ENCODE results near the gene NDUFS4. TPM values are rescaled to one million over a fixed set of nuclear protein-coding genes. Genes with fewer than 3 reads are reported as not detected.

NDUFS4 gene
- polyA plus RNA-seq, 1 donor from 2014 or later: 275 TPM

GRCh38 chr5:53515988-53516387, 44.5 kb upstream of the NDUFS4 start:
- no peak overlapping the region for H2AFZ ChIP-seq (ENCODE audit: low read depth, low read length)
- no peaks in the 10 kb centered on the region for H3K27me3 ChIP-seq (ENCODE audit: insufficient read depth, low read depth, low read length)

GRCh38 chr5:53520813-53521212, 39.6 kb upstream of the NDUFS4 start:
- Histone ChIP-seq H3F3A (ENCODE audit: insufficient read depth, low read length, poor library complexity, severe bottlenecking) (no peaks in the 10 kb centered on the region), H3K9me2 (ENCODE audit: insufficient read depth, low read length) (no peaks in the 10 kb centered on the region), H3K79me2 (replicated peaks; ENCODE audit: insufficient read depth, low read length) (no peaks in the 10 kb centered on the region), H3K36me3 (ENCODE audit: insufficient read depth, low read length) (no peaks in the 10 kb centered on the region), H3K27me3 (ENCODE audit: insufficient read depth, low read depth, low read length) (no peaks in the 10 kb centered on the region), H3K4me3 (ENCODE audit: low read length) (no peak overlapping the region), H3K27ac (ENCODE audit: low read length) (no peak overlapping the region), H4K20me1 (ENCODE audit: insufficient read depth) (no peaks in the 10 kb centered on the region), H2AFZ (ENCODE audit: low read depth, low read length) (no peak overlapping the region), H3K4me2 (ENCODE audit: low read length) (no peak overlapping the region), H3K9me3 (ENCODE audit: low read length) (no peaks in the 10 kb centered on the region), H3K9ac (ENCODE audit: low read length) (no peak overlapping the region)
- TF ChIP-seq REST (IDR thresholded peaks at IDR 0.05; ENCODE audit: borderline replicate concordance) (no peak), POLR2AphosphoS5 (IDR thresholded peaks at IDR 0.05) (no peak), EP300 (conservative IDR thresholded peaks at IDR 0.05; ENCODE audit: poor library complexity, severe bottlenecking) (no peak), EZH2 (IDR thresholded peaks at IDR 0.05; ENCODE audit: borderline replicate concordance, insufficient read depth, low read length, poor library complexity, severe bottlenecking) (no peak), MXI1 (conservative IDR thresholded peaks at IDR 0.05; ENCODE audit: poor library complexity, severe bottlenecking) (no peak), CTCF (IDR thresholded peaks at IDR 0.05; ENCODE audit: poor library complexity, severe bottlenecking) (no peak)

More at GRCh38 chr5:53515988-53516387, 44.5 kb upstream of the NDUFS4 start:
- H3K9me3 ChIP-seq (ENCODE audit: low read length): no peaks in the 10 kb centered on the region
- no peak overlapping the region for H3K9ac ChIP-seq (ENCODE audit: low read length)
- H3K9me2 ChIP-seq (ENCODE audit: insufficient read depth, low read length): no peaks in the 10 kb centered on the region
- no peak for TF ChIP-seq EP300 (conservative IDR thresholded peaks at IDR 0.05; ENCODE audit: poor library complexity, severe bottlenecking)
- TF ChIP-seq RAD21 (conservative IDR thresholded peaks at IDR 0.05): no peak
- TF ChIP-seq TAF1 (IDR thresholded peaks at IDR 0.05; ENCODE audit: low read depth): no peak
- no peak for TF ChIP-seq MXI1 (conservative IDR thresholded peaks at IDR 0.05; ENCODE audit: poor library complexity, severe bottlenecking)
- no peak for TF ChIP-seq REST (IDR thresholded peaks at IDR 0.05; ENCODE audit: borderline replicate concordance)
- no peak for TF ChIP-seq CTCF (IDR thresholded peaks at IDR 0.05; ENCODE audit: poor library complexity, severe bottlenecking)
- TF ChIP-seq POLR2AphosphoS5 (IDR thresholded peaks at IDR 0.05): no peak
- TF ChIP-seq SMC3 (conservative IDR thresholded peaks at IDR 0.05; ENCODE audit: poor library complexity): no peak
- no peak for TF ChIP-seq EZH2 (IDR thresholded peaks at IDR 0.05; ENCODE audit: borderline replicate concordance, insufficient read depth, low read length, poor library complexity, severe bottlenecking)
- H3K36me3 ChIP-seq (ENCODE audit: insufficient read depth, low read length): no peaks in the 10 kb centered on the region
- H3K27ac ChIP-seq (ENCODE audit: low read length): no peak overlapping the region
- H4K20me1 ChIP-seq (ENCODE audit: insufficient read depth): no peaks in the 10 kb centered on the region
- no peaks in the 10 kb centered on the region for H3K79me2 ChIP-seq (replicated peaks; ENCODE audit: insufficient read depth, low read length)
- H3F3A ChIP-seq (ENCODE audit: insufficient read depth, low read length, poor library complexity, severe bottlenecking): no peaks in the 10 kb centered on the region
- no peak overlapping the region for H3K4me2 ChIP-seq (ENCODE audit: low read length)
- no peak overlapping the region for H3K4me3 ChIP-seq (ENCODE audit: low read length)

All from neural cell (in vitro differentiated cells).